Endothelial cell of umbilical vein (primary cell): Measurements from ENCODE around the gene SVEP1.

Experiments
- CTCF ChIP-seq, 2 donors: IDR thresholded peaks; 1 replicate in 1 of 2; 2 replicates in 1 of 2; pipeline ENCODE4 v1.5.1; 2011; ENCODE audit warnings: low read length in 2 of 2, mild to moderate bottlenecking in 2 of 2, moderate library complexity in 2 of 2, control low read depth in 1 of 2, inconsistent platforms in 1 of 2, low read depth in 1 of 2; ENCODE audit not compliant: insufficient read depth in 1 of 2; ENCODE audit errors: extremely low read depth in 1 of 2
- EZH2 ChIP-seq: IDR thresholded peaks from 2 replicates; pipeline ENCODE4 v1.6.1; 2012; ENCODE audit warnings: borderline replicate concordance, low read depth, mild to moderate bottlenecking, moderate library complexity, low read length, inconsistent platforms; ENCODE audit not compliant: severe bottlenecking
- JUN ChIP-seq: IDR thresholded peaks from 2 replicates; pipeline ENCODE4 v1.6.1; 2011; ENCODE audit warnings: borderline replicate concordance, low read depth; ENCODE audit not compliant: insufficient read length, insufficient read depth
- MYC ChIP-seq: IDR thresholded peaks from one replicate; pipeline ENCODE4 v1.6.1; 2011; ENCODE audit warnings: mild to moderate bottlenecking, low read depth, low read length
- POLR2A ChIP-seq: IDR thresholded peaks from 2 replicates; pipeline ENCODE4 v1.6.1; 2012; ENCODE audit warnings: low read depth, mild to moderate bottlenecking, control low read depth, low read length
- POLR2AphosphoS5 ChIP-seq: IDR thresholded peaks from 2 replicates; pipeline ENCODE4 v1.6.1; 2012; ENCODE audit warnings: low read depth, mild to moderate bottlenecking, control low read depth, low read length, moderate library complexity; ENCODE audit not compliant: insufficient read depth

GRCh38 chr9:110440172-110440571 is 139.4 kb downstream of the SVEP1 start:
- no peak for TF ChIP-seq POLR2AphosphoS5
- TF ChIP-seq POLR2A, result no peak
- TF ChIP-seq CTCF (IDR thresholded peaks at IDR 0.05; ENCODE audit: extremely low read depth in 1 of 2, insufficient read depth in 1 of 2, low read depth in 1 of 2, low read length in 2 of 2), result no peak
- TF ChIP-seq EZH2, result no peak
- no peak for TF ChIP-seq JUN
- TF ChIP-seq MYC, result no peak
